Activated gamma-delta T cell (primary cell): ENCODE measurements around the gene SRSF9.
A peak's percentile ranks its signal among the peaks of the same experiment; 100 is the strongest.
"Not testable (repeated sequence)": the region's sequence is repeated elsewhere in the genome, so short reads cannot be mapped to it uniquely, and the experiment has no call there.

Experiments
- DNase-seq: peaks from one replicate; lab custom pipeline; 2025; lab: John Stamatoyannopoulos, UW

SRSF9 gene

DNA sequence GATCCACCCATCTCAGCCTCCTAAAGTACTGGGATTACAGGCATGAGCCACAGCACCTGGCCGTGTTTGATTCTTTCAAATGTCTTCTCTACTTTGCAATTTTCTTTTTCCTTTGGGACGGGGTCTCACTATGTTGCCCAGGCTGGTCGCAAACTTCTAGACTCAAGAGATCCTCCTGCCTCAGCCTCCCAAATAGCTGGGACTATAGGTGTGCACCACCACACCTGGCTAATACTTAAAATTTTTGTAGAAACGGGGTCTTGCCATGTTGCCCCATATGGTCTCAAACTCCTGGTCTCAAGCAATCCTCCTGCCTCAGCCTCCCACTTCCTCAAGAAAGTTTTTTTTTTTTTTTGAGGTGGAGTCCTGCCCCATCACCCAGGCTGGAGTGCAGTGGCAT, 21.6 kb downstream of the SRSF9 start:
- no peak for DNase-seq

GRCh38 chr12:120446844-120447178, 22.7 kb downstream of the SRSF9 start:
- not testable (repeated sequence) for DNase-seq

- peak; percentile 76 for DNase-seq
Measured at GRCh38 chr12:120445911-120446843, 23.4 kb downstream of the SRSF9 start, which contains the start of the genes GATC and TRIAP1. GATC (plus strand) TSS chr12:120446444; CDS start chr12:120446481, 37 bp downstream. TRIAP1 (minus strand) TSS chr12:120446384; CDS start chr12:120446372, 12 bp downstream.

DNA sequence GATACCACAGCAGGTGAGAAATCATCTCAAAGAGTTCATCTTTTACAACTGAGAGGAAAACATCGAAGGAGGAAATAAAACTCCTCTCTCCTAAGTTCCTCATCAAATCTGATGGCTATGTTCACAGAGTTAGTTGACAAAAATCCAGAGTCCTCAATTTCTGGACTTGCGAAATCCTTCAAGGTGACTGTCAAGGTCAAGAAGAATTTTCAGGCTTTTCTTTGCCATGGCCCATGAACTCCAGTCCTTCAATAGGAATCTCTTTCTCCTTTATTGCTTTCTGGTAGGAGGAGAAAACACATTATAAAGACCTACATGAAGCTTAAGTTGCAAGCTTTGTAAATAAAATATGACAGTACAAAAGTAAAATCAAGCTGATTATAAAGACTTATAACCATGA, 24.9 kb downstream of the SRSF9 start:
- no peak for DNase-seq

DNA sequence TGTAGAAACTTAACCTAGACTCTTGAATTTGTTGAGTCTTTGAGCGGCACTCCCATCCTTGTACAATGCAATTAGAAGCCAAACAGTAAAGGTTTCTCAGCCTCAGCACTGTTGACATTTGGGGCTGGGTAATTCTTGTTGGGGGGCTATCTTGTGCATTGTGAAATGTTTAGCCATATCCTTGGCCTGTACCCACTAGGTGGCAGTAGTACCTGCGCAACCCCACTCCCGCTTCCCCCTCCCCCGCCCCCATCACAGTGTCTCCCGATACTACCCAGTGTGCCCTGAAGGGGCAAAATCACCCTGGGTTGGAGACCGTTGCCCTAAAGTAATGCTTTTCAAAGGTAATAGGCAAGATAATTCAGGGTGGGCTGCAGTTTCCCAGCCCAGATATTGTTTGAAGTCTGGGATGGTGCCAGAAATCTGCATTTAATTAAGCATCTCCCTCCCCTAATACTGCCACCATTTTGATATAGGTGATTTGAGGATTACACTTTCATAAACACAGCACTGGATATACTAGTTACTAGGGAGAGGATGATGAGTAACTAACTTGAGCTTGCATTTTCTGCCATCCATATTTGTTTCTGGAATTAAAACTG, 29.8 kb downstream of the SRSF9 start:
- peak; percentile 24 for DNase-seq

DNA sequence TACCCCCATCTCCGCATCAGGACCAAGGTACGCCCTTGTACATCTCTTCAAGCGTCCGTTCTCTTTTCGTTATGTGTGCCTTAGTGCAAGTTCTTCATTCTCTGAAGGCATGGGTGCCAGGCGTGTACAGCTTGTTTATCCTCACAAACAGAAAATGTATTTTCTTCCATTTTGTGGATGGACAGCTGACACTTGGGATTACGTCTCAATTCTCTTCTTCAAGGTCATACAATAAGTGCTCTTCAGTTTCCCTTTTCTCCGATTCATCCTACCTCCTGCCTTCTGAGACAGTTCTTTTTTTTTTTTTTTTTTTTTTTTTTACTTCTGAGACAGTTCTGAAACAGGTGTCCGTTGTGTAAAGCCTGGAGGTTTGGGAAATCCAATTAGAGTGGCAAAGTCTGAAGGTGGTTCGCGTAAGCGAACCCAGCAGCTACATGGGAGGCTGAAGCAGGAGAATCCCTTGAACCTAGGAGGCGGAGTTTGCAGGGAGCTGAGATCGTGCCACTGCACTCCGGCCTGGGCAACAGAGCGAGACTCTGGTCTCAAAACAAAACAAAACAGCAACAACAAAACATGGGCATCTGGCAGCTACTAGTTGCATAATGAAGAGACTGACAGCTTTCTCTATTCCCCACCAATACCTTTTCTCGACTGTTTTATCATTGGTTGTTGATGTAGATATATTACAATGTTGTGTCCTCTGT, 30.9 kb downstream of the SRSF9 start:
- no peak for DNase-seq

GRCh38 chr12:120437735-120438494, 31.6 kb downstream of the SRSF9 start, which contains the start of gene COX6A1:
COX6A1 (plus strand) TSS chr12:120438113; CDS start chr12:120438127, 14 bp downstream.
- DNase-seq = peak; percentile 64

- no peak for DNase-seq
Measured at GRCh38 chr12:120432772-120433525, 36.6 kb downstream of the SRSF9 start.

DNA sequence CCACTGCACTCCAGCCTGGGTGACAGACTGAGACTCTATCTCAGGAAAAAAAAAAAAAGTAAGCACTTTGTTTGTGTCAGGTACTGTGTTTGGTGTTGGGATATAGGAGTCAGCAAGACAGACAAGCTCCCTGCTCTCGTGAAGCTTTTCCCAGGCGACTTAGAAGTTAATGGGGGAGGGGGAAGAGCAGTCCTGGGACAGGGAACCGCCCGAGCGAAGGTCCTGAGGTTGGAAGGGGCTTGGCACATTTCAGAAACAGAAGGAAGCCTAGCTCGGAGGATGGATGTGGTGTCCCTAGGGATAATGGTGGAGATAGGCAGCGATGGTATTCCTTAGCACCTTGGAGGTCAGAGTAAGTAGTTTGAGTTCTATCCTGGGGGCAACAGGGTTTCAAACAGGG, 40.2 kb downstream of the SRSF9 start:
- no peak for DNase-seq

DNA sequence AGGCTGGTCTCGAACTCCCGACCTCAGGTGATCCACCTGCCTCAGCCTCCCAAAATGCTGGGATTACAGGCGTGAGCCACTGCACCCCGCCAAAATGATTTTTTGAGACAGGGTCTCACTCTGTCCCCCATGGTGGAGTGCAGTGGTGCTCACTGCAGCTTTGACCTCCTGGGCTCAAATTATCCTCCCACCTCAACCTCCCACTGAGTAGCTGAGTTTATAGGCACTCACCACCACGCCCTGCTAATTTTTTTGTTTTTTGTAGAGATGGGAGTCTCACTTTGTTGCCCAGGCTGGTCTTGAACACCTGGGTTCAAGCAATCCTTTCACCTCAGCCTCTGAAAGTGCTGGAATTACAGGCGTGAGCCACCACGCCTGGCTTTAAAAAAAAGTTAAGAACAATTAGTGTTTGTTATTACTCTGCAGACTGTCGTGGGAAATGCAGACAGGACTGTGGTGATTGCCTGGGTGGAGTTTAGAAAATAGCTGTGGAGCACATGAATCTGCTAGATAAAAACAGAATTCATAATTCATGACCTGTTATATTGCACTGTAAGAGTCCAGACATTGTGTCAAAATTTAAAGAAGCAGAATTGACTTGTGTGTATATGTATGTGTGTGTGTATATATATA, 40.8 kb downstream of the SRSF9 start:
- DNase-seq = no peak

GRCh38 chr12:120425797-120426196, 43.8 kb downstream of the SRSF9 start:
- no peak for DNase-seq

DNA sequence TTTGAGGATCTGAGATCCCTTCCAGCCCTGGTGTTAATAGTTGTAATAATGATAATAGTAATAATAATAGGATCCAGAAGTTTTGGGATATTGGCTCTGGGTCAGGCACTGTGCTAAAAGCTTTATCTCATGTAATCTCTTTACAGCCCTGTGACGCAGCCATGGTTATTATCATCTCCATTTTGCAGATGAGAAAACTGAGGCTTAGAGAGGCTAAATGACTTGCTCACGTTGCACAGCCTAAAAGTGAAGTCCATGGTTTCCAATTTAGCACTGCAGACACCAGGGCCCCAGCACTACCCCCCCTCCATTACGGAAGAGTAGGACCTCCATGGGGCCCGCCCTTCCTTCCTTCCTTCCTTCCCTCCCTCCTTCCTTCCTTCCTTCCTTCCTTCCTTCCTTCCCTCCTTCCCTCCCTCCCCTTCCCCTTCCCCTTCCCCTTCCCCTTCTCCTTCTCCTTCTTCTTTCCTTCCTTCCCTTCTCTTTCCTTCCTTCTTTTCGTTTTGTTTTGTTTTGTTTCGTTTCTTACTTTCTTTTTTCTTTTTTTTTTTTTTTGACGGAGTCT, 46.6 kb downstream of the SRSF9 start:
- no peak for DNase-seq

GRCh38 chr12:120421701-120422100, 47.8 kb downstream of the SRSF9 start:
- no peak for DNase-seq

DNA sequence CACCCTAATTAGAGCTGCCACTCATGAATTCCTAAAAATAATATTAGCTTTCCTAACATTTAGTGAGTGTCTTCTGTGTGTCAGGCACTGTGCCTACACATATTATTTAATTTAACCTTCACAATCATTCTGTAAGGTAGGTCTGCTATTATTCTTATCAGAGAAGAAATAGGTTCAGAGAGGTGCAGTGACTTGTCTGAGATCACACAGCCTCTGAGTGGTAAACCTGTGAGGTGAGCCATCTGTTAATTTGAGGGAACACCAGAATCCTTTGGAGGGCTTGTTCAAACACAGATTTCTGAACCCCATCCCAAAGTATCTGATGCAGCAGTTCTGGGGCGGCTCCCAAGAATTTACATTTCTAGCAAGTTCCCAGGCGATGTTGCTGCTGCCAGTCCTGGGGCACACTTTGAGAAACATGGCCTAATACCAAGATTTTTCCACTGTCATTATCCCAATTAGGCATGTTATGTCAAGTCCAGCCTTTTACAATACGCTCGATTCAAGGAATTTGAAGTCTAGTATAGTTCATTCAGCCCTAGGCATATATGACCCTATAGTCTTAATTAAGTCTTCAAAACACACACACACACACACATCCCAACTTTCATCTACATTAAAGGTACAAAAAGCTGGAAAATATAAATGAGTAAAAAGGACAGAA, 51.5 kb downstream of the SRSF9 start:
- no peak for DNase-seq

DNA sequence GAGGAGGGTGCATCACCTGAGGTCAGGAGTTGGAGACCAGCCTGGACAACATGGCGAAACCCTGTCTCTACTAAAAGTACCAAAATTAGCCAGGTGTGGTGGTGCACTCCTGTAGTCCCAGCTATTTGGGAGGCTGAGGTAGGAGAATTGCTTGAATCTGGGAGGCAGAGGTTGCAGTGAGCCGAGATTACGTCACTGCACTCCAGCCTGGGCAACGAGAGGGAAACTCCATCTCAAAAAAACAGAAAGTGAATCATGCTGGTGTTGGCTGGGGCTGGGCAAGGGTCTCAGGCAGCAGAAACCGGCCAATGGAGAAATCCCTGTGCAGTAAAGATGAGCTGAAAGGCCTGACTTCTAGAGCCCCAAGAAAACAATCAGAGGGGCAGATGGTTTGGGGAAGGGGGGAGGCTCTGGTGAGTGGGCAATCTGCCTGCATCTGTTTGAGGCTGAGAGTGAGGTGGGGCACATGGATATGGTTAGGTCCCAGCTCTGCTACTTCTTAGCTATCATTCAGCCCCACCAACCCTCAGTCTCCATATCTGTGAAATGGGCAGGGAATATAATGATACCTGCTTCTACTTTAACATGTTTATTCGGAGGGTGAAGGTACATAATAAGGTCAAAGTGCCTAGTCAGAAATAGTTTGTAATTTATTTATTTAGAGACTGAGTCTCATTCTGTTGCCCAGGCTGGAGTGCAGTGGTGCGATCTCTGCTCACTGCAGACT, 52.9 kb downstream of the SRSF9 start:
- DNase-seq = no peak

GRCh38 chr12:120413901-120414695, 55.5 kb downstream of the SRSF9 start:
- DNase-seq = no peak

GRCh38 chr12:120412421-120412820, 57.1 kb downstream of the SRSF9 start:
- DNase-seq = no peak
